ENCODE results near the gene MYH11. TPM values are rescaled to one million over a fixed set of nuclear protein-coding genes. Genes with fewer than 3 reads are reported as not detected.

Gene MYH11
- total RNA-seq, 3 donors from 2014 or later, result 98.2 to 5,005 (median 282) TPM

- Histone ChIP-seq H3K4me3 (no peak overlapping the region), H3K4me1 (ENCODE audit: low read depth) (peaks cover 5% of the 10 kb centered on the region), H3K9me3 (no peaks in the 10 kb centered on the region), H3K36me3 (ENCODE audit: low read depth) (peaks cover 6% of the 10 kb centered on the region)
- intact Hi-C loops (cut with DNase I, micrococcal nuclease), result loop anchor here in 1 of 2 donors (10.0 kb wide), 1 partner anchor 142 kb away; no protein-coding TSS in a partner anchor
- no peak for TF ChIP-seq CTCF (IDR thresholded peaks at IDR 0.05)
- ATAC-seq (no peak), DNase-seq (no peak)
Measured at GRCh38 chr16:15882563-15882962, 25.7 kb upstream of the MYH11 start.

- peaks cover 6% of the 10 kb centered on the region for H3K36me3 ChIP-seq (ENCODE audit: low read depth)
Measured at GRCh38 chr16:15881794-15882379, 25.1 kb upstream of the MYH11 start.

GRCh38 chr16:15880434-15881308 is 23.8 kb upstream of the MYH11 start:
- peaks cover 6% of the 10 kb centered on the region for H3K36me3 ChIP-seq (ENCODE audit: low read depth)
- ATAC-seq (no peak), DNase-seq (no peak)
- no peaks in the 10 kb centered on the region for H3K9me3 ChIP-seq
- intact Hi-C loops (cut with DNase I, micrococcal nuclease), result loop anchor here in 1 of 2 donors (10.0 kb wide), 1 partner anchor 144 kb away; no protein-coding TSS in a partner anchor
- TF ChIP-seq CTCF (IDR thresholded peaks at IDR 0.05), result no peak
- H3K4me1 ChIP-seq (ENCODE audit: low read depth), result no peaks in the 10 kb centered on the region
- H3K4me3 ChIP-seq, result no peak overlapping the region

More at GRCh38 chr16:15881794-15882379, 25.1 kb upstream of the MYH11 start:
- DNase-seq, result no peak
- no peak for TF ChIP-seq CTCF (IDR thresholded peaks at IDR 0.05)
- H3K4me1 ChIP-seq (ENCODE audit: low read depth), result no peaks in the 10 kb centered on the region
- no peaks in the 10 kb centered on the region for H3K9me3 ChIP-seq
- H3K4me3 ChIP-seq, result no peak overlapping the region
- intact Hi-C loops (cut with DNase I, micrococcal nuclease), result loop anchor here in 1 of 2 donors (10.0 kb wide), 1 partner anchor 143 kb away; no protein-coding TSS in a partner anchor
- ATAC-seq, result no peak

- intact Hi-C loops (cut with DNase I, micrococcal nuclease), result loop anchor here (10.0 kb wide), 1 partner anchor 245 kb away; no protein-coding TSS in a partner anchor
- DNase-seq (no peak), ATAC-seq (peak; percentile 19)
- Histone ChIP-seq H3K36me3 (ENCODE audit: low read depth) (peaks cover 6% of the 10 kb centered on the region), H3K9me3 (no peaks in the 10 kb centered on the region), H3K4me3 (no peak overlapping the region), H3K4me1 (ENCODE audit: low read depth) (no peaks in the 10 kb centered on the region)
- no peak for TF ChIP-seq CTCF (IDR thresholded peaks at IDR 0.05)
Measured at GRCh38 chr16:15879255-15879811, 22.5 kb upstream of the MYH11 start.

GRCh38 chr16:15876503-15876902 is 19.7 kb upstream of the MYH11 start:
- ATAC-seq, result no peak
- no peaks in the 10 kb centered on the region for H3K9me3 ChIP-seq
- no peaks in the 10 kb centered on the region for H3K4me1 ChIP-seq (ENCODE audit: low read depth)
- intact Hi-C loops (cut with DNase I, micrococcal nuclease), result loop anchor here (10.0 kb wide), 1 partner anchor 248 kb away; no protein-coding TSS in a partner anchor
- no peak overlapping the region for H3K4me3 ChIP-seq
- H3K36me3 ChIP-seq (ENCODE audit: low read depth), result no peaks in the 10 kb centered on the region
- DNase-seq, result no peak
- TF ChIP-seq CTCF (IDR thresholded peaks at IDR 0.05), result no peak
